Measurements from ENCODE around the gene SP140. TPM values are rescaled to one million over a fixed set of nuclear protein-coding genes. Genes with fewer than 3 reads are reported as not detected.

Gene SP140
- total and polyA plus RNA-seq, 2 of the 13 experiments (the other 11 are each of a cell fraction or from before 2014, with no cell fraction given): 0.57 to 0.80 TPM

GRCh38 chr2:230225486-230225885, at the start of gene SP140 (continued):
- TF ChIP-seq GRHL1 (CRISPR knock-in tag; conservative IDR thresholded peaks at IDR 0.05) (no peak), RFX5 (IDR thresholded peaks at IDR 0.05; ENCODE audit: low read depth, low read length) (no peak), ZNF263 (CRISPR knock-in tag; IDR thresholded peaks at IDR 0.05) (peak; percentile 61; the same call in 1 of the 2 replicates)

- H3K36me3 ChIP-seq (replicated peaks in 1 of 2; ENCODE audit: control insufficient read depth in 1 of 2, insufficient read depth in 2 of 2, low read length in 2 of 2): 0 out of 5 replicates have a peak, but pooled peaks cover 0 to 3% of the 10 kb centered on the region in 2 experiments
- no peak for ATAC-seq
- CTCF ChIA-PET (ENCODE audit: low intra/inter-chr PET ratio, low total read pairs): no interaction called here
- H2AFZ ChIP-seq (ENCODE audit: low read length): no peak overlapping the region
- H3K27me3 ChIP-seq (ENCODE audit: control insufficient read depth in 1 of 2, insufficient read depth in 2 of 2, low read length in 2 of 2): no peaks in the 10 kb centered on the region
- BruUV-seq (replicated peaks): no TSS peak
- H3K79me2 ChIP-seq (ENCODE audit: insufficient read depth, low read length): no peaks in the 10 kb centered on the region
- H3K4me2 ChIP-seq (ENCODE audit: low read depth, low read length): no peak overlapping the region
- intact Hi-C loops (cut with micrococcal nuclease; ENCODE audit: unreplicated experiment): no loop called here
- no peaks in the 10 kb centered on the region for H3K4me1 ChIP-seq (ENCODE audit: insufficient read depth, low read length)
- H3K9ac ChIP-seq (ENCODE audit: insufficient read depth, low read depth, low read length): no peak overlapping the region
- 55% methylated on average over 3 of the region's 3 CpGs for WGBS (ENCODE audit: low lambda C conversion rate)
- H4K20me1 ChIP-seq (ENCODE audit: insufficient read depth, low read length): no peaks in the 10 kb centered on the region
- no peak overlapping the region for H3K4me3 ChIP-seq (replicated peaks in 1 of 3; ENCODE audit: insufficient read depth in 1 of 3, low read depth in 2 of 3, low read length in 3 of 3)
- in situ Hi-C loops (cut with HindIII; ENCODE audit: extremely low pct_ligation_motif_present, low pct_unique_long_range_greater_than_20kb): no loop called here
- H3K27ac ChIP-seq (ENCODE audit: extremely low read length, insufficient read depth, low read length): no peak overlapping the region
- POLR2A ChIA-PET: no interaction called here
- no peak for DNase-seq (ENCODE audit: low spot score)
- H3K9me3 ChIP-seq (ENCODE audit: low read length): no peaks in the 10 kb centered on the region
- FAIRE-seq: no peak
- TF ChIP-seq ZBTB38 (CRISPR knock-in tag; IDR thresholded peaks at IDR 0.05): no peak
- no peak for TF ChIP-seq BHLHE40 (IDR thresholded peaks at IDR 0.05; ENCODE audit: low read length)
- TF ChIP-seq BATF2 (CRISPR knock-in tag; IDR thresholded peaks at IDR 0.05): no peak
- TF ChIP-seq FOXA1 (IDR thresholded peaks at IDR 0.05): no peak
- no peak for TF ChIP-seq FOXA1 (CRISPR knock-in tag; IDR thresholded peaks at IDR 0.05)
- TF ChIP-seq GRHL1 (CRISPR knock-in tag; conservative IDR thresholded peaks at IDR 0.05): no peak
- no peak for TF ChIP-seq MEIS1 (CRISPR knock-in tag; IDR thresholded peaks at IDR 0.05; ENCODE audit: borderline replicate concordance)
- no peak for TF ChIP-seq KLF6 (CRISPR knock-in tag; IDR thresholded peaks at IDR 0.05)
- TF ChIP-seq ZBTB14 (CRISPR knock-in tag; IDR thresholded peaks at IDR 0.05): no peak
- no peak for TF ChIP-seq THYN1 (CRISPR knock-in tag; IDR thresholded peaks at IDR 0.05; ENCODE audit: borderline replicate concordance, low read depth)
Measured at GRCh38 chr2:230176996-230177395, 48.5 kb upstream of the SP140 start.
